Ishikawa (cell line): ENCODE measurements around the gene MGME1.

ENCODE experiments used
- CEBPB ChIP-seq: IDR thresholded peaks from 2 replicates; pipeline ENCODE4 v1.6.1; 2012
- CREB1 ChIP-seq: IDR thresholded peaks from 2 replicates; pipeline ENCODE4 v1.6.1; 2012; ENCODE audit warnings: low read depth
- EGR1 ChIP-seq: IDR thresholded peaks from 2 replicates; pipeline ENCODE4 v1.6.1; 2012
- EP300 ChIP-seq: IDR thresholded peaks from 2 replicates; pipeline ENCODE4 v1.6.1; 2012; ENCODE audit warnings: borderline replicate concordance
- FOXM1 ChIP-seq: IDR thresholded peaks from 2 replicates; pipeline ENCODE4 v1.6.1; 2012; ENCODE audit warnings: low read depth, borderline replicate concordance
- RAD21 ChIP-seq: IDR thresholded peaks from 2 replicates; pipeline ENCODE4 v1.6.1; 2012; ENCODE audit warnings: low read depth
- TEAD4 ChIP-seq: IDR thresholded peaks from 2 replicates; pipeline ENCODE4 v1.6.1; 2012
- YY1 ChIP-seq: IDR thresholded peaks from 2 replicates; pipeline ENCODE4 v1.6.1; 2012; ENCODE audit warnings: low read depth
- TF ChIP-seq, protein P1 (sequence below): IDR thresholded peaks from 2 replicates; pipeline ENCODE4 v1.6.1; 2012

DNA sequence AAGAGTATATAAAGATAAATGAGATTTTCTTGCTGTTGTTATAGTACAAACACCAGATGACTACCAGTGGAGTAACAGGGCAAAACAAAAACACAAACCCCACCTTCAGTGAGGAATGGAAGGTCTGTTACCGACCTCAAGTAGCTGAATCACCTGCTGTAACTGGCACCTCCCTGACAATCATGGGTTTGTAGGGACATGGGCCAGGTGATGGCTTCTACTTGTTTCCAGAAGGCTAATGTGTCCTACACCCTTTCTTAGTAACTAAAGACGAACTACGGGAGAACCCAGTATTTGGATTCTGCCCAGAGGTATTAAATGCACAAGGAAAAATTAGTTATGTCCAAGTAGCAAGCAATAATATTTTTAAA lies 27.0 kb upstream of the MGME1 start:
- no peak for TF ChIP-seq EP300
- TF ChIP-seq RAD21: no peak
- TF ChIP-seq CEBPB: no peak
- TF ChIP-seq FOXM1: no peak
- no peak for TF ChIP-seq CREB1
- TF ChIP-seq YY1: no peak
- no peak for TF ChIP-seq EGR1
- TF ChIP-seq, protein P1, sequence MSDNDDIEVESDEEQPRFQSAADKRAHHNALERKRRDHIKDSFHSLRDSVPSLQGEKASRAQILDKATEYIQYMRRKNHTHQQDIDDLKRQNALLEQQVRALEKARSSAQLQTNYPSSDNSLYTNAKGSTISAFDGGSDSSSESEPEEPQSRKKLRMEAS: no peak
- TF ChIP-seq TEAD4: no peak
